K562 (cell line): ENCODE results near the gene PTK7. TPM values are rescaled to one million over a fixed set of nuclear protein-coding genes. Genes with fewer than 3 reads are reported as not detected.
A peak's percentile ranks its signal among the peaks of the same experiment; 100 is the strongest.

Experiments
- ATAC-seq: fragments of 200-7000 bp; cut with Tn5 transposase; 3 replicates; pipeline ENCODE4 v1.9.1; 2020; ENCODE audit warnings: moderate library complexity
- BruUV-seq: library from RNA; stranded (reverse); fragments of 400-500 nt; replicated peaks from 2 replicates; lab custom pipeline; 2021; lab: Mats Ljungman, UMichigan
- CTCF ChIA-PET: fragments of 300-600 bp; formaldehyde crosslinking; extraction: SDS; loops from one replicate; lab custom pipeline; 2021; ENCODE audit warnings: low intra/inter-chr PET ratio; lab: Yijun Ruan, JAX
- POLR2A ChIA-PET: fragments of 300-600, 350-650 bp; sonication (Branson Sonifier 250); formaldehyde crosslinking; extraction: SDS; loops from one replicate; lab custom pipeline; 2021; ENCODE audit warnings: antibody characterized with exemption, inconsistent platforms; lab: Yijun Ruan, JAX
- DNase-seq, 4 experiments: peaks; one replicate each; pipeline versions ENCODE4 v3.0.0 to v3.0.0-alpha.2; 2011 to 2018; ENCODE audit warnings: low spot score in 3 of 4, mixed read lengths in 3 of 4; ENCODE audit errors: extremely low read depth in 1 of 4
- FAIRE-seq: peaks from 2 replicates; lab custom pipeline; 2011; peaks lifted over from hg19 to GRCh38; lab: Jason Lieb, UNC
- H2AFZ ChIP-seq: 2 replicates; pipeline ENCODE4 v1.6.0; 2011; ENCODE audit warnings: low read depth, low read length, control low read depth, inconsistent platforms
- H3K27ac ChIP-seq: fragments of 200-600 bp; 3 replicates; pipeline ENCODE4 v1.8.0; 2011; ENCODE audit warnings: low read depth, mild to moderate bottlenecking, control low read depth, inconsistent platforms, low read length, moderate library complexity, mixed read lengths; ENCODE audit errors: extremely low read depth
- H3K27me3 ChIP-seq, 2 experiments: fragments of 300-600 bp in 1 of 2; 2 replicates in 1 of 2; 3 replicates in 1 of 2; pipeline versions ENCODE4 v1.6.0 to v1.8.0; 2011; ENCODE audit warnings: inconsistent platforms in 2 of 2, low read length in 2 of 2, mild to moderate bottlenecking in 1 of 2, mixed read lengths in 1 of 2, moderate library complexity in 1 of 2; ENCODE audit not compliant: control insufficient read depth in 2 of 2, insufficient read depth in 2 of 2
- H3K36me3 ChIP-seq: fragments of 300-600 bp; 3 replicates; pipeline ENCODE4 v1.8.0; 2011; ENCODE audit warnings: mild to moderate bottlenecking, low read length, inconsistent platforms; ENCODE audit not compliant: control insufficient read depth, insufficient read depth
- H3K4me1 ChIP-seq, 2 experiments: fragments of 200-600 bp in 1 of 2; replicated peaks in 1 of 2; 2 replicates in 1 of 2; 3 replicates in 1 of 2; pipeline versions ENCODE4 v1.5.1 to v1.8.0; 2011; ENCODE audit warnings: inconsistent platforms in 2 of 2, low read length in 2 of 2, mild to moderate bottlenecking in 1 of 2, mixed read lengths in 1 of 2, moderate library complexity in 1 of 2; ENCODE audit not compliant: control insufficient read depth in 2 of 2, insufficient read depth in 2 of 2
- H3K4me2 ChIP-seq: 2 replicates; pipeline ENCODE4 v1.6.1; 2011; ENCODE audit warnings: low read length, control low read depth, inconsistent platforms, mixed read lengths; ENCODE audit not compliant: insufficient read depth
- H3K4me3 ChIP-seq: fragments of 200-600 bp; sonication (generic), shearing (Covaris generic); 2 replicates; pipeline ENCODE4 v1.5.1; 2016; ENCODE audit warnings: control low read depth, inconsistent platforms
- H3K79me2 ChIP-seq: fragments of 200-600 bp; 3 replicates; pipeline ENCODE4 v1.8.0; 2011; ENCODE audit warnings: low read length, inconsistent platforms; ENCODE audit not compliant: control insufficient read depth, insufficient read depth
- H3K9ac ChIP-seq, 2 experiments: 2 replicates each; pipeline versions ENCODE4 v1.6.0 to v1.6.1; 2011; ENCODE audit warnings: low read depth in 2 of 2, low read length in 2 of 2, control low read depth in 1 of 2, inconsistent platforms in 1 of 2, mild to moderate bottlenecking in 1 of 2, mixed read lengths in 1 of 2; ENCODE audit not compliant: insufficient read depth in 1 of 2
- H3K9me1 ChIP-seq: one replicate; pipeline ENCODE4 v1.6.0; 2011; ENCODE audit warnings: inconsistent platforms, mild to moderate bottlenecking, low read length, moderate library complexity; ENCODE audit not compliant: control insufficient read depth, insufficient read depth
- H3K9me3 ChIP-seq: replicated peaks from 2 replicates; pipeline ENCODE4 v1.5.1; 2011; ENCODE audit warnings: low read depth, low read length, inconsistent platforms; ENCODE audit not compliant: control insufficient read depth, insufficient read depth
- H4K20me1 ChIP-seq: replicated peaks from 2 replicates; pipeline ENCODE4 v1.6.1; 2011; ENCODE audit warnings: low read length, inconsistent platforms, mixed read lengths; ENCODE audit not compliant: control insufficient read depth, insufficient read depth
- CHD2 ChIP-seq: IDR thresholded peaks from 2 replicates; pipeline ENCODE4 v1.6.1; 2011; ENCODE audit warnings: low read depth, low read length
- CHD4 ChIP-seq: fragments of 200-600 bp; sonication (generic); IDR thresholded peaks from 3 replicates; pipeline ENCODE4 v1.6.1; 2012; ENCODE audit warnings: low read depth, mild to moderate bottlenecking, mixed read lengths, low read length, inconsistent platforms; ENCODE audit not compliant: insufficient read depth, insufficient replicate concordance, poor library complexity, severe bottlenecking
- CUX1 ChIP-seq: fragments of 200-800 bp; sonication (Bioruptor generic); IDR thresholded peaks from 2 replicates; pipeline ENCODE4 v1.6.1; 2016; ENCODE audit warnings: missing genetic modification characterization, missing compliant biosample characterization
- DEAF1 ChIP-seq: fragments of 450-650 bp; formaldehyde crosslinking; IDR thresholded peaks from 2 replicates; pipeline ENCODE4 v1.4.0; 2020; ENCODE audit warnings: mild to moderate bottlenecking, moderate library complexity
- GABPB1 ChIP-seq: sonication (generic); formaldehyde crosslinking; IDR thresholded peaks from 2 replicates; pipeline ENCODE4 v1.8.0; 2022; ENCODE audit warnings: mild to moderate bottlenecking, missing genetic modification reagents
- GATAD2A ChIP-seq: fragments of 450-650 bp; IDR thresholded peaks from 2 replicates; pipeline ENCODE4 v1.6.1; 2017
- MAFG ChIP-seq: fragments of 450-650 bp; conservative IDR thresholded peaks from 2 replicates; pipeline ENCODE4 v1.6.1; 2016; ENCODE audit warnings: missing genetic modification characterization, missing compliant biosample characterization
- MAZ ChIP-seq, 2 experiments: fragments of 450-650 bp in 1 of 2; sonication (generic) in 1 of 2; formaldehyde crosslinking; IDR thresholded peaks in 1 of 2; conservative IDR thresholded peaks in 1 of 2; 2 replicates each; pipeline versions ENCODE4 v1.4.0 to v1.5.0; 2020; ENCODE audit warnings: mild to moderate bottlenecking in 1 of 2, missing genetic modification reagents in 1 of 2
- MCM7 ChIP-seq, 2 experiments: fragments of 450-650 bp; IDR thresholded peaks; 2 replicates each; pipeline ENCODE4 v1.6.1; 2016 to 2018
- MNT ChIP-seq, 2 experiments: fragments of 450-650 bp; conservative IDR thresholded peaks; 2 replicates each; pipeline ENCODE4 v1.6.1; 2017; ENCODE audit warnings: mild to moderate bottlenecking in 2 of 2, moderate library complexity in 2 of 2
- PHF20 ChIP-seq: fragments of 450-650 bp; IDR thresholded peaks from 2 replicates; pipeline ENCODE4 v1.6.1; 2018; ENCODE audit not compliant: partially characterized antibody
- RBM25 ChIP-seq: fragments of 200-400 bp; formaldehyde crosslinking; IDR thresholded peaks from 2 replicates; pipeline ENCODE4 v1.6.1; 2018; ENCODE audit warnings: low read length, low read depth, moderate library complexity; ENCODE audit not compliant: severe bottlenecking
- ZNF23 ChIP-seq: fragments of 250-450 bp; sonication (Bioruptor Pico); IDR thresholded peaks from 2 replicates; pipeline ENCODE4 v1.4.0; 2020; ENCODE audit warnings: mild to moderate bottlenecking
- ZNF695 ChIP-seq: fragments of 450-650 bp; formaldehyde crosslinking; IDR thresholded peaks from 2 replicates; pipeline ENCODE4 v1.4.0; 2020; ENCODE audit warnings: mild to moderate bottlenecking, moderate library complexity
- WGBS: fragments of 100-300 bp; shearing (Covaris generic); methylation state at CpG from one replicate; pipeline ENCODE4 v1.1.6; 2016; ENCODE audit warnings: low coverage, mixed read lengths; ENCODE audit not compliant: insufficient coverage; ENCODE audit errors: missing lambda C conversion rate; 5-methylcytosine and 5-hydroxymethylcytosine counted together
- in situ Hi-C: fragments of 300-500 bp; cut with MboI; formaldehyde crosslinking; loops from 4 replicates; pipeline ENCODE4 v1.15.0; 2018; ENCODE audit warnings: inconsistent platforms, mixed read lengths
- intact Hi-C: fragments of 100-400 bp; cut with micrococcal nuclease; formaldehyde crosslinking; loops from 2 replicates; pipeline ENCODE4 v1.14.2; 2022
- polyA plus RNA-seq, 8 experiments: library from polyadenylated mRNA; depleted of rRNA in 4 of 8; stranded (reverse) in 5 of 8; unstranded in 3 of 8; fragments of >200 nt; fragmentation: Nextera tagmentation in 2 of 8; fragmentation: Illumina TruSeq in 1 of 8; extraction: Ambion mirVana in 2 of 8; extraction: Trizol in 1 of 8; gene quantifications; 2 replicates each; pipeline versions ENCODE4 v1.2.1 to v1.2.3, GENCODE V29; 2011 to 2014; ENCODE audit warnings: inconsistent platforms in 1 of 8, missing spikeins in 1 of 8
- total RNA-seq, 7 experiments: library from RNA; depleted of rRNA in 6 of 7; stranded (reverse); fragments of >200 nt in 6 of 7; fragmentation: Illumina TruSeq in 2 of 7; extraction: Trizol in 2 of 7; gene quantifications; 2 replicates each; pipeline versions ENCODE4 v1.2.1 to v1.2.3, GENCODE V29; 2011 to 2021; ENCODE audit warnings: low replicate concordance in 1 of 7

PTK7 gene
- total and polyA plus RNA-seq, 9 of the 15 experiments (the other 6 are each of a cell fraction or from before 2014, with no cell fraction given), result 0.20 to 6.8 (median 4.2) TPM

- intact Hi-C loops, result no loop called here
- in situ Hi-C loops, result no loop called here
- H3K4me2 ChIP-seq, result no peak overlapping the region
- H3K36me3 ChIP-seq, result no peaks in the 10 kb centered on the region
- H3K27ac ChIP-seq, result no peak overlapping the region
- no peaks in the 10 kb centered on the region for H3K9me3 ChIP-seq
- no peak for ATAC-seq
- H3K4me3 ChIP-seq, result no peak overlapping the region
- WGBS, result 69% methylated on average over 11 of the region's 11 CpGs
- H3K9me1 ChIP-seq, result peaks cover 3% of the 10 kb centered on the region
- H4K20me1 ChIP-seq, result no peaks in the 10 kb centered on the region
- no TSS peak for BruUV-seq
- ChIA-PET CTCF (no interaction called here), POLR2A (interaction anchor here (0.7 to 2.0 kb wide), 3 partner anchors 10 to 21 kb away, joined by 3 to 9 read pairs (median 3); partner anchors contain the start of genes CUL9 and SRF)
- no peaks in the 10 kb centered on the region for H3K27me3 ChIP-seq
- H3K4me1 ChIP-seq, result peaks cover 3 to 9% of the 10 kb centered on the region in 2 experiments; a peak in 4 of 5 replicates
- no peak for DNase-seq
- H2AFZ ChIP-seq, result no peak overlapping the region
- no peak for FAIRE-seq
- peak overlapping the region in 1 of 2 experiments; percentile 67; a peak in 2 of 4 replicates for H3K9ac ChIP-seq
- no peaks in the 10 kb centered on the region for H3K79me2 ChIP-seq
- no peak for TF ChIP-seq ZNF695 (CRISPR knock-in tag)
- TF ChIP-seq RBM25, result no peak
- TF ChIP-seq CHD4, result no peak
- TF ChIP-seq MNT (conservative IDR thresholded peaks at IDR 0.05), result no peak
- TF ChIP-seq ZNF23, result no peak
- no peak for TF ChIP-seq GABPB1 (CRISPR knock-in tag)
- no peak for TF ChIP-seq CHD2
- TF ChIP-seq GATAD2A, result no peak
- TF ChIP-seq MCM7 (IDR thresholded peaks at IDR 0.05), result no peak
- TF ChIP-seq PHF20, result no peak
- TF ChIP-seq CUX1 (CRISPR knock-in tag), result no peak
- TF ChIP-seq DEAF1 (CRISPR knock-in tag), result no peak
- no peak for TF ChIP-seq MAZ (CRISPR knock-in tag; conservative IDR thresholded peaks at IDR 0.05 in 1 of 2, IDR thresholded peaks at IDR 0.05 in 1 of 2)
- no peak for TF ChIP-seq MAFG (tag)
Observed at GRCh38 chr6:43159599-43159998, 83.5 kb downstream of the PTK7 start.
